HAP-1 (cell line): Measurements from ENCODE around the gene RPL13A.
A peak's percentile ranks its signal among the peaks of the same experiment; 100 is the strongest.
"Not testable (repeated sequence)": the region's sequence is repeated elsewhere in the genome, so short reads cannot be mapped to it uniquely, and the experiment has no call there.

ENCODE experiments used
- DNase-seq, 2 experiments: peaks; one replicate each; pipeline ENCODE4 v3.0.0-alpha.2; 2016 to 2020; ENCODE audit warnings: low spot score in 2 of 2
- H3K27me3 ChIP-seq: fragments of 250-450 bp; sonication (Bioruptor Pico); 2 replicates; pipeline ENCODE4 v1.5.1; 2020; ENCODE audit warnings: low read depth, mild to moderate bottlenecking, moderate library complexity
- H3K36me3 ChIP-seq: fragments of 250-450 bp; sonication (Bioruptor Pico); replicated peaks from 2 replicates; pipeline ENCODE4 v1.5.1; 2020; ENCODE audit warnings: mild to moderate bottlenecking
- H3K4me1 ChIP-seq: fragments of 250-450 bp; sonication (Bioruptor Pico); 2 replicates; pipeline ENCODE4 v1.5.1; 2020; ENCODE audit warnings: mild to moderate bottlenecking
- H3K4me3 ChIP-seq: fragments of 250-450 bp; sonication (Bioruptor Pico); 2 replicates; pipeline ENCODE4 v1.5.1; 2020; ENCODE audit warnings: mild to moderate bottlenecking, moderate library complexity
- H3K9me3 ChIP-seq: fragments of 250-450 bp; sonication (Bioruptor Pico); 2 replicates; pipeline ENCODE4 v1.5.1; 2020; ENCODE audit warnings: mild to moderate bottlenecking, moderate library complexity
- in situ Hi-C: fragments of 300-500 bp; cut with MboI; formaldehyde crosslinking; loops from 3 replicates; pipeline ENCODE4 v1.14.3; 2020; ENCODE audit warnings: low sequenced_read_pairs, inconsistent platforms, mixed read lengths

The RPL13A gene

GRCh38 chr19:49447485-49448431, 39.6 kb upstream of the RPL13A start:
- in situ Hi-C loops: no loop called here
- Histone ChIP-seq H3K4me1 (no peaks in the 10 kb centered on the region), H3K4me3 (no peak overlapping the region), H3K9me3 (no peaks in the 10 kb centered on the region), H3K36me3 (peaks cover 33% of the 10 kb centered on the region), H3K27me3 (no peaks in the 10 kb centered on the region)
- peak; percentile 42 to 83 for DNase-seq

DNA sequence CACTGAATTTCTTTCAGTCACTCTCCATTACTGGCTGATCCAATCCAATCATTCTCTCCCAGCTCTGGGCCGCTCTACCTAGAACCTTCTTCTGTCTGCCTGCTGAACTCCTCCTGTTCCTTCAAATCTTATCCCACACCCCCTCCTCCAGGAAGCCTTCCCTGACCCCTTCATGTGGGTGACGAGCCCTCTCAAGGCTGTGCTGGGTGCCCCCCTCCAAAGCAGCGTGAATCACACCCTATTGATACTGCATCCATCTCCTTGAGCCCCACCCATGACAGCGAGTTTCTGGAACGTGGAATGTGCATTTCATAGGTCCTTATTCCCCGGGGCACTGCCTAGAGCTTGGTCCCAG, 39.0 kb upstream of the RPL13A start:
- Histone ChIP-seq H3K4me3 (no peak overlapping the region), H3K9me3 (no peaks in the 10 kb centered on the region), H3K27me3 (no peaks in the 10 kb centered on the region), H3K36me3 (peaks cover 33% of the 10 kb centered on the region), H3K4me1 (no peaks in the 10 kb centered on the region)
- in situ Hi-C loops: no loop called here
- DNase-seq: no peak

DNA sequence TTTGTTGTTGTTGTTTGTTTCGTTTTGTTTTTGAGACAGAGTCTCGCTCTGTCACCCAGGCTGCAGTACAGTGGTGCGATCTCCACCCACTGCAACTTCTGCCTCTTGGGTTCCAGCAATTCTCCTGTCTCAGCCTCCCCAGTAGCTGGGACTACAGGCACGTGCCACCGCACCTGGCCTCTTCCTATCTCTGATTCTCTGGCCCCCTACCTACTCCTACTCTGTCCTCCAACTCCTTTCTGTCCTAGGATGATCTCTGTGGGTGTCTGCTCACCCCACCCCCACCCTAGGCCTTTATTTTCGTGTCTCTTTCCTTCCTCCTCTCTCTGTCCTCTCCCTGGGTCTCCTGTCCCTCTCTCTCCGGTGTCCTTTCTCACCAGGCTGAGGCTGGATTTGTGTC, 37.0 kb upstream of the RPL13A start:
- no peak for DNase-seq
- Histone ChIP-seq H3K27me3 (no peaks in the 10 kb centered on the region), H3K4me1 (peaks cover 3% of the 10 kb centered on the region; the same call in 1 of the 2 replicates), H3K4me3 (peak overlapping the region; percentile 79), H3K9me3 (no peaks in the 10 kb centered on the region), H3K36me3 (peaks cover 33% of the 10 kb centered on the region)
- in situ Hi-C loops: no loop called here

DNA sequence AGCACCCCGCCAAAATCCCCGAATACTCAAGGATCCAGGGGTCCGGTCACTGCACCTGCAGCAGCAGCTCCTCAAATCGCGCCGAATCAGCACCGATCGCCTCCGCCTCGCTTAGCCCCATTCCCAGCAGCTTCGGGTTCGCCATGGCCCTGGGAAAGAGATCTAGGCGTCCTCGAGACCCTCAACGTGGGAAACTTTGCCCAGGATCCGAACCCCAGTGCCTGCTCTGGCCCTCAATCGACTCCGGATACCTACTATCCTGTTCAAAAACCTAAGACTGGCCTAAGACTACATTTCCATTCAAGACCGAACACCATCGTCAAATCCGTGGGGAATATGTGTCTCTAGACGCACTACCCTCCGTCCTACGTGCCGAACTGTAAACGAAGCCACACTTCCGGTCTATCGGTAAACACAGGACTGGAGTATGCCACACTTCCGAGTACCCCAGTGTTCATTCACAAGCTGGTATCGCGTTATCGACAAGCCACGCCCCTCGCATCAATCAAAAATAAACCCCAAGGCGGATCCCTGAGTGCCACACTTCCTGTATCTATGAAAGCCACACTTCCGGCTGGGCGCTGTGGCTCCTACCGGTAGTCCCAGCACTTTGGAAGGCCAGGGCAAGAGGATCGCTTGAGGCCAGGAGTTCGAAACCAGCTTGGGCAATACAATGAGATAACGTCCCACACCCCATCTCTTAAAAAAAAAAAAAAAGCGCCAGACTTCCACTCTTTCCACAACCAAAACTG, 35.8 kb upstream of the RPL13A start, which contains the start of gene PIH1D1:
TSS of gene PIH1D1 (minus strand) at position 385 of the 752 bp plus-strand sequence. CDS start at position 145, 240 bp downstream.
- Histone ChIP-seq H3K36me3 (peaks cover 32% of the 10 kb centered on the region), H3K27me3 (no peaks in the 10 kb centered on the region), H3K9me3 (no peaks in the 10 kb centered on the region), H3K4me1 (peaks cover 3% of the 10 kb centered on the region; the same call in 1 of the 2 replicates), H3K4me3 (peak within 1 kb of the TSS; percentile 90)
- peak; percentile 98 for DNase-seq
- in situ Hi-C loops: no loop called here

DNA sequence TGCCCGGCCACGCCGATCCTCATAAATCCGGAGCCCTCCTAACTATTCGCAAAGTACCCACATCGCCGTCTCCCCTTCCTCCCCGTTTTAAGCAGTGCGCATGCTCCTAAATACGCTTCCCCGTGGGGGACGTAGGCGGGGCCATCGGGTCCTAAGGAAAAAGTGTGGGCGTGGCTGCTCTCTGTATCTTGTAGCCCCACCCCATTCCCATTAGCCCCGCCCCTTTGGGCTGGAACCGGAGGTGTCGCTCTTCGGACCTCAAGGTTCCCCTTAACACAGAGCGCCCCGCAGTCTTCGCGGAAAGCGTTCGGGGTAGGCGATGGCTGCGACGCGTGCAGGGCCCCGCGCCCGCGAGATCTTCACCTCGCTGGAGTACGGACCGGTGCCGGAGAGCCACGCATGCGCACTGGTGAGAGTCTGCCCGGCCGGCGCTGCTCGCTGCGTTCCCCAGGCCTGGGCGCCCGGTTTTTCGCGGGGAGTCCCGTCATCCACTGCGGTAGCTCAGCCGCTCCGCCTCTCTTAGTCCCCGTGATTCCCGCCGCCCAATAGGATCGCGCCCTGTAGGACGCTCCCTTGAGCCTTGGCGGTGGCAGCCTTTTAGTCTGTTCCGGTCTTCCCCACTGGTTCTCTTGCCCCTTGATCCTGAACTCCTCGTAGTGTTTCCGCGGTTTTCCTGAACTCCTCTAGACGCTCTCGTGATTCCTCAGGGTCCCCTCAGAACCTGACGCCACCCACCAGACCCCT, 34.2 kb upstream of the RPL13A start, which contains the start of gene ALDH16A1:
TSS of gene ALDH16A1 (plus strand) at position 213 of the 744 bp plus-strand sequence. CDS start at position 320, 107 bp downstream.
- Histone ChIP-seq H3K27me3 (no peaks in the 10 kb centered on the region), H3K36me3 (peaks cover 21% of the 10 kb centered on the region), H3K4me1 (peaks cover 3% of the 10 kb centered on the region; the same call in 1 of the 2 replicates), H3K9me3 (no peaks in the 10 kb centered on the region), H3K4me3 (peak within 1 kb of the TSS; percentile 90)
- peak; percentile 96 to 98 for DNase-seq
- in situ Hi-C loops: no loop called here

- Histone ChIP-seq H3K36me3 (peaks cover 15% of the 10 kb centered on the region), H3K27me3 (no peaks in the 10 kb centered on the region), H3K4me3 (peak overlapping the region; percentile 90), H3K4me1 (peaks cover 3% of the 10 kb centered on the region; the same call in 1 of the 2 replicates), H3K9me3 (no peaks in the 10 kb centered on the region)
- no peak for DNase-seq
- in situ Hi-C loops: no loop called here
These were observed 33.6 kb upstream of the RPL13A start for GRCh38 chr19:49453757-49454240.

GRCh38 chr19:49455773-49456172, 31.6 kb upstream of the RPL13A start:
- no peaks in the 10 kb centered on the region; the same call in 1 of the 2 replicates for H3K36me3 ChIP-seq
- H3K4me3 ChIP-seq: no peak overlapping the region
- H3K4me1 ChIP-seq: peaks cover 3% of the 10 kb centered on the region; the same call in 1 of the 2 replicates
- in situ Hi-C loops: no loop called here
- DNase-seq: no peak
- no peaks in the 10 kb centered on the region for H3K9me3 ChIP-seq
- no peaks in the 10 kb centered on the region for H3K27me3 ChIP-seq

- peaks cover 3% of the 10 kb centered on the region; the same call in 1 of the 2 replicates for H3K4me1 ChIP-seq
These were observed 31.1 kb upstream of the RPL13A start for GRCh38 chr19:49456326-49456725.

DNA sequence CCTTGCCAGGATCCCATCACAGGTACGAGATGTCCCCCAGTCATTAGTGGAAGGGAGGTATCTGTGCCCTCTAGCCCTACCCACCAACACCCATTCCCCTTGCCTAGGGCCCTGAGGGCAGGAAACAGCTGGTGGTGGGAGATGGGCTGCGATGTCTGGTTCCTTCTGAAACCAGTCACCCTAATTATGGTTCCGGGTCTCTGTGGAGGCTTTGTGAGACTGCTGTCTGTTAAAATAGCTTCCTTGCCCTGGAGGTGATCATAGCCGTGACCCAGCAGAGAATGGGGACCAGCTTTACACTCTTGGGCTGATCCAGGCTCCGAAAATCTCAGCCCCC, 28.9 kb upstream of the RPL13A start:
- Histone ChIP-seq H3K9me3 (no peaks in the 10 kb centered on the region), H3K36me3 (no peaks in the 10 kb centered on the region; the same call in 1 of the 2 replicates), H3K27me3 (no peaks in the 10 kb centered on the region), H3K4me3 (no peak overlapping the region), H3K4me1 (peaks cover 3% of the 10 kb centered on the region; the same call in 1 of the 2 replicates)
- in situ Hi-C loops: no loop called here
- no peak for DNase-seq

More at GRCh38 chr19:49456326-49456725, 31.1 kb upstream of the RPL13A start:
- in situ Hi-C loops: no loop called here
- Histone ChIP-seq H3K9me3 (no peaks in the 10 kb centered on the region), H3K27me3 (no peaks in the 10 kb centered on the region), H3K36me3 (no peaks in the 10 kb centered on the region; the same call in 1 of the 2 replicates), H3K4me3 (no peak overlapping the region)
- DNase-seq: no peak

DNA sequence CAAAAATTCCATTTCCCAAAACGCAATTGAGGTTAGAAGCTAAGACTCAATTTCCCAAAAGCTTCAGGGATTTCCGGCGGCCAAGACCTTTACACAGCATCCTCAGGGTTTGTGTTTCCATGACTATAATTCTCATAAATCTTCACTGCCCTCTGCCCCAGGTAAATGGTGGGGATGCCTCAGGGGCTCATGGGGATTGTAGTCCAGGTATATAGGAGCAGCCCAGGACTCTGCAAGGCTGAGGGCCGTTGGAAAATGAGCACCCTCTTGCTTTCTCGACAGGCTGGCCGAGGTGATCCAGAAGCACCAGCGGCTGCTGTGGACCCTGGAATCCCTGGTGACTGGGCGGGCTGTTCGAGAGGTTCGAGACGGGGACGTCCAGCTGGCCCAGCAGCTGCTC, 28.0 kb upstream of the RPL13A start:
- no peaks in the 10 kb centered on the region; the same call in 1 of the 2 replicates for H3K36me3 ChIP-seq
- no peaks in the 10 kb centered on the region for H3K9me3 ChIP-seq
- in situ Hi-C loops: no loop called here
- no peak overlapping the region for H3K4me3 ChIP-seq
- H3K4me1 ChIP-seq: no peaks in the 10 kb centered on the region
- H3K27me3 ChIP-seq: no peaks in the 10 kb centered on the region
- no peak for DNase-seq

GRCh38 chr19:49461130-49461529, 26.3 kb upstream of the RPL13A start:
- H3K36me3 ChIP-seq, in situ Hi-C loops, H3K9me3 ChIP-seq: not testable (repeated sequence)

DNA sequence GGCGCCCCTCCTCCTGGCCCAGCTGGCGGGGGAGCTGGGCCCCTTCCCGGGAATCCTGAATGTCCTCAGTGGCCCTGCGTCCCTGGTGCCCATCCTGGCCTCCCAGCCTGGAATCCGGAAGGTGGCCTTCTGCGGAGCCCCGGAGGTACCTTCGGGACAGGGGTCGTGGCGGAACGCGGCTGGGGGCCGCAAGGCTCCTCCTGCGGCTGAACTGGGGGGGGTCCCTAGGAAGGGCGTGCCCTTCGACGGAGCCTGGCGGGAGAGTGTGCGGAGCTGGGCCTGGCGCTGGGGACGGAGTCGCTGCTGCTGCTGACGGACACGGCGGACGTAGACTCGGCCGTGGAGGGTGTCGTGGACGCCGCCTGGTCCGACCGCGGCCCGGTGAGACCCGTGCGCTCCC, 25.8 kb upstream of the RPL13A start:
- in situ Hi-C loops: no loop called here
- no peaks in the 10 kb centered on the region for H3K4me1 ChIP-seq
- no peak overlapping the region for H3K4me3 ChIP-seq
- no peaks in the 10 kb centered on the region for H3K27me3 ChIP-seq
- H3K9me3 ChIP-seq: no peaks in the 10 kb centered on the region
- DNase-seq: no peak
- H3K36me3 ChIP-seq: no peaks in the 10 kb centered on the region; the same call in 1 of the 2 replicates

More at GRCh38 chr19:49461130-49461529, 26.3 kb upstream of the RPL13A start:
- not testable (repeated sequence) for H3K27me3 ChIP-seq, DNase-seq, H3K4me1 ChIP-seq, H3K4me3 ChIP-seq

DNA sequence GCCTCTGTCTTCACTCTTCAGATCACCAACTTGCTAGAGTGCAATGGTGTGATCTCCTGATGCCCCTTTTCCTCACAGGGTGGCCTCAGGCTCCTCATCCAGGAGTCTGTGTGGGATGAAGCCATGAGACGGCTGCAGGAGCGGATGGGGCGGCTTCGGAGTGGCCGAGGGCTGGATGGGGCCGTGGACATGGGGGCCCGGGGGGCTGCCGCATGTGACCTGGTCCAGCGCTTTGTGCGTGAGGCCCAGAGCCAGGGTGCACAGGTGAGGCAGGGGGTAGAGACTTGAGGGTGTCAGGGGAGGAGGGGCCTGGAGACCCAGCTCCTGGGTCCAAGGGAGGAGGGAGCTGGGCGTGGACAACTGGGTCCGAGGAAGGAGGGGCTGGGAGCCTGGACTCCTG, 24.9 kb upstream of the RPL13A start:
- in situ Hi-C loops: no loop called here
- Histone ChIP-seq H3K27me3 (no peaks in the 10 kb centered on the region), H3K4me3 (no peak overlapping the region), H3K36me3 (no peaks in the 10 kb centered on the region; the same call in 1 of the 2 replicates), H3K4me1 (no peaks in the 10 kb centered on the region), H3K9me3 (no peaks in the 10 kb centered on the region)
- no peak for DNase-seq
